B cell (primary cell): ENCODE data around the gene SPSB1. TPM values are rescaled to one million over a fixed set of nuclear protein-coding genes. Genes with fewer than 3 reads are reported as not detected.

ENCODE experiments used
- ATAC-seq: fragments of 200-7000 bp; cut with Tn5 transposase; one replicate; pipeline ENCODE4 v1.10.0; 2021; ENCODE audit warnings: low read depth, mild to moderate bottlenecking, moderate number of reproducible peaks, moderate library complexity
- CTCF ChIA-PET: fragments of 350-600 bp; sonication (Branson Sonifier 250); formaldehyde crosslinking; loops from one replicate; lab custom pipeline; 2021; ENCODE audit warnings: antibody characterized with exemption, inconsistent platforms; lab: Charles Lee
- POLR2A ChIA-PET: fragments of 350-600 bp; sonication (Branson Sonifier 250); formaldehyde crosslinking; loops from one replicate; lab custom pipeline; 2021; ENCODE audit warnings: antibody characterized with exemption; lab: Charles Lee
- DNase-seq: peaks from one replicate; pipeline ENCODE4 v3.0.0; 2013
- H2AFZ ChIP-seq: 2 replicates; pipeline ENCODE4 v1.6.1; 2012; ENCODE audit warnings: mild to moderate bottlenecking, low read depth, low read length; ENCODE audit not compliant: insufficient read depth, poor library complexity, severe bottlenecking
- H3K27ac ChIP-seq, 2 donors: 1 replicate in 1 of 2; 2 replicates in 1 of 2; pipeline ENCODE4 v1.5.1; 2012 to 2013; ENCODE audit warnings: low read length in 2 of 2, mild to moderate bottlenecking in 2 of 2, moderate library complexity in 1 of 2
- H3K27me3 ChIP-seq, 4 experiments: fragments of 200-600 bp in 1 of 4; sonication (generic) in 1 of 4; replicated peaks in 1 of 4; 1 replicate in 2 of 4; 2 replicates in 2 of 4; pipeline versions ENCODE4 v1.6.1 to v1.7.0; 2013 to 2016; ENCODE audit warnings: low read length in 3 of 4, mild to moderate bottlenecking in 2 of 4, mixed read lengths in 1 of 4, moderate library complexity in 1 of 4; ENCODE audit not compliant: insufficient read depth in 4 of 4, control insufficient read depth in 3 of 4; ENCODE audit errors: control extremely low read depth in 1 of 4
- H3K36me3 ChIP-seq, 2 experiments: replicated peaks in 1 of 2; 1 replicate in 1 of 2; 2 replicates in 1 of 2; pipeline versions ENCODE4 v1.6.1 to v1.7.1; 2013; ENCODE audit warnings: low read length in 1 of 2; ENCODE audit not compliant: insufficient read depth in 2 of 2, control insufficient read depth in 1 of 2; ENCODE audit errors: control extremely low read depth in 1 of 2, extremely low read depth in 1 of 2
- H3K4me1 ChIP-seq, 2 donors: fragments of 200-600 bp in 1 of 2; sonication (generic) in 1 of 2; 1 replicate in 1 of 2; 2 replicates in 1 of 2; pipeline versions ENCODE4 v1.5.1 to v1.6.1; 2013 to 2017; ENCODE audit warnings: low read length in 2 of 2; ENCODE audit not compliant: control insufficient read depth in 2 of 2, insufficient read depth in 2 of 2
- H3K4me2 ChIP-seq: replicated peaks from 2 replicates; pipeline ENCODE3; 2012; ENCODE audit warnings: mild to moderate bottlenecking, low read depth, low read length; ENCODE audit not compliant: poor library complexity, severe bottlenecking
- H3K4me3 ChIP-seq, 5 experiments: fragments of 200-600 bp in 1 of 5; sonication (generic) in 1 of 5; 1 replicate in 3 of 5; 2 replicates in 2 of 5; pipeline versions ENCODE4 v1.5.1 to v1.7.0; 2011 to 2016; ENCODE audit warnings: low read length in 4 of 5, mild to moderate bottlenecking in 4 of 5, low read depth in 2 of 5, control low read depth in 1 of 5, moderate library complexity in 1 of 5; ENCODE audit not compliant: insufficient read depth in 1 of 5; ENCODE audit errors: control extremely low read depth in 1 of 5, extremely low read depth in 1 of 5
- H3K79me2 ChIP-seq: fragments of 200-600 bp; sonication (generic); one replicate; pipeline ENCODE4 v1.6.0; 2016; ENCODE audit warnings: low read length; ENCODE audit not compliant: control insufficient read depth, insufficient read depth
- H3K9ac ChIP-seq: fragments of 200-600 bp; sonication (generic); 2 replicates; pipeline ENCODE4 v1.6.1; 2017; ENCODE audit warnings: mild to moderate bottlenecking, low read length, moderate library complexity
- H3K9me3 ChIP-seq, 3 donors: one replicate each; pipeline versions ENCODE4 v1.6.1 to v1.7.1; 2013; ENCODE audit warnings: low read length in 2 of 3; ENCODE audit not compliant: control insufficient read depth in 2 of 3, insufficient read depth in 1 of 3; ENCODE audit errors: control extremely low read depth in 1 of 3
- H4K20me1 ChIP-seq: 2 replicates; pipeline ENCODE4 v1.6.0; 2012; ENCODE audit warnings: mild to moderate bottlenecking, low read length; ENCODE audit not compliant: insufficient read depth, control insufficient read depth, poor library complexity, severe bottlenecking
- H3K27ac Mint-ChIP-seq: one replicate; pipeline ENCODE4 v1.8.0; 2021; ENCODE audit warnings: mixed read lengths
- H3K27me3 Mint-ChIP-seq: one replicate; pipeline ENCODE4 v1.8.0; 2021; ENCODE audit warnings: mixed read lengths
- H3K4me1 Mint-ChIP-seq: one replicate; pipeline ENCODE4 v1.8.0; 2021; ENCODE audit warnings: mixed read lengths
- H3K4me3 Mint-ChIP-seq: one replicate; pipeline ENCODE4 v1.8.0; 2021; ENCODE audit warnings: mixed read lengths
- H3K9me3 Mint-ChIP-seq: one replicate; pipeline ENCODE4 v1.8.0; 2022; ENCODE audit warnings: mixed read lengths; ENCODE audit not compliant: insufficient read depth
- CTCF ChIP-seq: fragments of 200-600 bp; IDR thresholded peaks from one replicate; pipeline ENCODE4 v1.8.0; 2022; ENCODE audit warnings: antibody characterized with exemption, mild to moderate bottlenecking
- EZH2 ChIP-seq: IDR thresholded peaks from 2 replicates; pipeline ENCODE4 v1.6.1; 2012; ENCODE audit warnings: borderline replicate concordance, low read depth, mild to moderate bottlenecking, moderate library complexity, low read length; ENCODE audit not compliant: insufficient read depth, poor library complexity, severe bottlenecking
- WGBS: methylation state at CpG from one replicate; pipeline ENCODE4 v1.1.5; 2013; ENCODE audit warnings: missing lambda C conversion rate; ENCODE audit not compliant: insufficient coverage; 5-methylcytosine and 5-hydroxymethylcytosine counted together
- intact Hi-C: fragments of 100-400 bp; cut with micrococcal nuclease; formaldehyde crosslinking; loops from one replicate; pipeline ENCODE4 v1.10.0; 2022
- polyA plus RNA-seq: library from polyadenylated mRNA; depleted of rRNA; stranded (reverse); fragments of >200 nt; gene quantifications from 2 replicates; pipeline ENCODE4 v1.2.3, GENCODE V29; 2012
- total RNA-seq, 2 donors: library from RNA; stranded (reverse); fragments of 120-200 nt in 1 of 2; gene quantifications; 1 replicate in 1 of 2; 2 replicates in 1 of 2; pipeline versions ENCODE4 v1.2.3 to v1.2.4, GENCODE V29; 2013 to 2022

The SPSB1 gene
- total and polyA plus RNA-seq, 2 donors (not counting 1 experiment from before 2014, with no cell fraction given): 1.7 to 9.4 TPM

GRCh38 chr1:9319208-9319788 lies 26.6 kb downstream of the SPSB1 start:
- intact Hi-C loops: no loop called here
- H3K9ac ChIP-seq: no peak overlapping the region
- H3K27ac Mint-ChIP-seq: no peak overlapping the region

More at GRCh38 chr1:9319208-9319788, 26.6 kb downstream of the SPSB1 start:
- Histone ChIP-seq H3K79me2 (peaks cover 85% of the 10 kb centered on the region), H3K27me3 (no peaks in the 10 kb centered on the region), H3K4me3 (no peak overlapping the region), H3K4me2 (peak overlapping the region; percentile 26), H3K9me3 (no peaks in the 10 kb centered on the region), H2AFZ (no peak overlapping the region), H3K4me1 (peaks cover 0 to 26% of the 10 kb centered on the region in 2 donors), H4K20me1 (no peaks in the 10 kb centered on the region), H3K36me3 (no peaks in the 10 kb centered on the region), H3K27ac (no peak overlapping the region)
- WGBS: 91% methylated on average over 18 of the region's 20 CpGs
- Mint-ChIP-seq H3K27me3 (no peaks in the 10 kb centered on the region), H3K4me3 (peak overlapping the region; percentile 26), H3K9me3 (no peaks in the 10 kb centered on the region), H3K4me1 (peaks cover 41% of the 10 kb centered on the region)
- DNase-seq (no peak), ATAC-seq (no peak)
- CTCF ChIA-PET: no interaction called here
- POLR2A ChIA-PET: no interaction called here
- TF ChIP-seq CTCF (no peak), EZH2 (no peak)
